BLaER1 treated with 17β-estradiol and CSF1 and Interleukin-3, amounts not matched to agents 10 nM and 100 nM (cell line): ENCODE results near the gene FABP3.

Source experiments
- H3K27ac ChIP-seq, 11 experiments: shearing (Covaris generic); formaldehyde crosslinking; 2 replicates each; pipeline ENCODE4 v1.8.1; 2022
- H3K27me3 ChIP-seq, 11 experiments: shearing (Covaris generic); formaldehyde crosslinking; 2 replicates each; pipeline ENCODE4 v1.8.1; 2022
- H3K36me3 ChIP-seq, 11 experiments: shearing (Covaris generic); formaldehyde crosslinking; 2 replicates each; pipeline ENCODE4 v1.8.1; 2022
- H3K4me1 ChIP-seq, 10 experiments: shearing (Covaris generic); formaldehyde crosslinking; 2 replicates each; pipeline ENCODE4 v1.8.1; 2022
- H3K4me2 ChIP-seq, 11 experiments: shearing (Covaris generic); formaldehyde crosslinking; 2 replicates each; pipeline ENCODE4 v1.8.1; 2022
- H3K4me3 ChIP-seq, 10 experiments: shearing (Covaris generic); formaldehyde crosslinking; 2 replicates each; pipeline ENCODE4 v1.8.1; 2022
- H3K9ac ChIP-seq, 11 experiments: shearing (Covaris generic); formaldehyde crosslinking; 2 replicates each; pipeline ENCODE4 v1.8.1; 2022
- H3K9me3 ChIP-seq, 11 experiments: shearing (Covaris generic); formaldehyde crosslinking; replicated peaks in 1 of 11; 2 replicates each; pipeline ENCODE4 v1.8.1; 2022
- H4K20me1 ChIP-seq, 11 experiments: shearing (Covaris generic); formaldehyde crosslinking; 2 replicates each; pipeline ENCODE4 v1.8.1; 2022
- Cebpa-rat ChIP-seq, 11 experiments: shearing (Covaris generic); IDR thresholded peaks; 2 replicates each; pipeline ENCODE4 v1.8.1; 2022

Gene FABP3

DNA sequence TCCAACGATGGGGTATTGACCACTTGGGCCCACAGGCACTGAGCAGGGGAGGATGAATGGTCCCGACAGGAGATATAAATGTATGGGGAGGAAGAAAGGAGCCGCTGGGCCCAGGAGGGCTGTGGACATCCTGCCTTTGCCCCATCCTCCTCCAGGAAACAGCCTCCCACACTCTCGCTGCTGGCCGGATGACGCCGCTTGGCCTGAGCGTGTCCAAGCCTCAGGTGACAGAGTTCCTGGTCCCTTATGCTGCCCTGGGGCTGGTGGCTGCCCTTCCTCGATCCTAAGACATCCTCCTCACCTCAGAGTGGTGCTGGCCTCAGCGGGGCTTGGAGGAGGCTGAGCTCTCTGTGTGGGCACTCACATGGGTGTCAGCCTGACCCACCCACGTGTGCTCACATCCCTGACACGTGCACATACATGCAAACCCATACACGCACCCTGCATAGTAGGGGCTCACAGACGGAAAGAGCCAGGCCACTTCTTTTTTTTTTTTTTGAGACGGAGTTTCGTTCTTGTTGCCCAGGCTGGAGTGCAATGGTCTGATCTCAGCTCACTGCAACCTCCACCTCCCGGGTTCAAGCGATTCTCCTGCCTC lies 34.3 kb upstream of the FABP3 start:
- no peak overlapping the region for H3K4me2 ChIP-seq
- H3K27ac ChIP-seq, result no peak overlapping the region
- H3K9me3 ChIP-seq, result 0 out of 22 replicates have a peak, but pooled peaks cover 0 to 4% (median 0%) of the 10 kb centered on the region in 11 experiments
- H3K36me3 ChIP-seq, result no peaks in the 10 kb centered on the region
- no peak for TF ChIP-seq Cebpa-rat (IDR thresholded peaks at IDR 0.05)
- H3K27me3 ChIP-seq, result peaks cover 15 to 24% (median 19%) of the 10 kb centered on the region in 11 experiments
- H3K4me1 ChIP-seq, result peaks cover 0 to 2% (median 1%) of the 10 kb centered on the region in 10 experiments; a peak in 8 of 20 replicates
- H3K9ac ChIP-seq, result no peak overlapping the region
- H4K20me1 ChIP-seq, result peaks cover 0 to 5% (median 0%) of the 10 kb centered on the region in 11 experiments; a peak in 1 of 22 replicates
- no peak overlapping the region for H3K4me3 ChIP-seq

DNA sequence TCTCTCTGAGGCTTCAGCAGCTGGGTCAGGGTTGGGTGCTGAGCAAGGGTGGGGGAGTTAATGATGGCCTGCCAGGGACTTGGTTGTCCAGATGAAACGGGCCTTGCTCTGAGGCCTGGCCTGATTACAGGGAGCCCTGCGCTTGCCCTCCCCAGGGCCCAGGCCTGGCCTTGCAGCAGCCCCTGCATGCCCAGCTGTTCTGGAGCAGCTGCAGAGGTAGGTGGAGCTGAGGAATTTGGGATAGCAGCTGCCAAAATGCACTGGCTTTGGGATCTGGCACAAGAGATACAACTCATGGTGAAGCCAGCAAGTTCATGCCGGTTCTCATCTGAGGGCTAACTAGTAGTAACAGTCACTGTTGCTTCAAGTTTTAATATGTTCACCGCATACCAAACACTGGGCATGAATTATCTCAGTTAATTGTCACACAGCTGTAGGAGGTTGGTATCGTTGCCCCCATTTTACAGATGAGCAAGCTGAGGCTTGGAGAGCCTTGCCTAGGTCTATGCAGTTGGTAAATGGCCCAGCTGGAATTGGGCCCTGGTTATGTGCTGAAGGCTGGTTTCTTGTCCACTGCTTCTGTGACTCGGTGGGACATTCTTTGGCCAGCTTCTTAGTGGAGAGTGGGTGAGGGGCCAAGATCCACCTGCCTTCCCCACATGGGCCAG lies 32.8 kb upstream of the FABP3 start:
- H3K9ac ChIP-seq, result no peak overlapping the region
- H3K4me1 ChIP-seq, result peaks cover 0 to 2% (median under 1%) of the 10 kb centered on the region in 10 experiments; a peak in 6 of 20 replicates
- TF ChIP-seq Cebpa-rat (IDR thresholded peaks at IDR 0.05), result no peak
- H3K27ac ChIP-seq, result no peak overlapping the region
- H4K20me1 ChIP-seq, result no peaks in the 10 kb centered on the region; a peak in 1 of 22 replicates
- H3K4me3 ChIP-seq, result no peak overlapping the region
- no peaks in the 10 kb centered on the region for H3K36me3 ChIP-seq
- peaks cover under 1 to 10% (median 5%) of the 10 kb centered on the region in 11 experiments; a peak in 17 of 22 replicates for H3K27me3 ChIP-seq
- H3K9me3 ChIP-seq, result 0 out of 22 replicates have a peak, but pooled peaks cover 0 to 4% (median 0%) of the 10 kb centered on the region in 11 experiments
- H3K4me2 ChIP-seq, result no peak overlapping the region

DNA sequence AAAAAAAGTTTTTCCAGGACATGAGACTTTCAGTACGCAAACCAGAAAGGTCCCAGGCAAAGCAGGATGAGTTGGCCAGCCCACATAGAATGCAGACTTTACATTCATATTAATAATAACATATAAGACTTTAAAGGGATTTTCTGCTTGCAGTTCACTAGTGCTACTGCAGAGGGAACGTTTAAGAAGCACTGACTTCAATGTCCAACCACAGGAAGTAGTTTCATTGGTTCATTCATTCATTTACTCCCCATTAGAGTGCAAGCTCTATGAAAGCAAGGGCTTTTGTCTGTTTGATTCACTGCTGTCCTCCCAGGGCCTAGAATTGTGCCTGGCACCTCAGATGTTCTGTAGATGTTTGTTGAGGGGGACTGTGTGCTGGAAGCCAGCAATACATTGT lies 28.4 kb upstream of the FABP3 start:
- Histone ChIP-seq H3K4me3 (no peak overlapping the region), H3K4me2 (no peak overlapping the region), H3K9me3 (0 out of 22 replicates have a peak, but pooled peaks cover 0 to 4% (median 0%) of the 10 kb centered on the region in 11 experiments), H3K27me3 (no peaks in the 10 kb centered on the region), H3K9ac (no peak overlapping the region), H3K4me1 (peaks cover 7 to 31% (median 19%) of the 10 kb centered on the region in 10 experiments; a peak in 17 of 20 replicates), H3K27ac (no peak overlapping the region), H3K36me3 (no peaks in the 10 kb centered on the region), H4K20me1 (no peaks in the 10 kb centered on the region)
- no peak for TF ChIP-seq Cebpa-rat (IDR thresholded peaks at IDR 0.05)

DNA sequence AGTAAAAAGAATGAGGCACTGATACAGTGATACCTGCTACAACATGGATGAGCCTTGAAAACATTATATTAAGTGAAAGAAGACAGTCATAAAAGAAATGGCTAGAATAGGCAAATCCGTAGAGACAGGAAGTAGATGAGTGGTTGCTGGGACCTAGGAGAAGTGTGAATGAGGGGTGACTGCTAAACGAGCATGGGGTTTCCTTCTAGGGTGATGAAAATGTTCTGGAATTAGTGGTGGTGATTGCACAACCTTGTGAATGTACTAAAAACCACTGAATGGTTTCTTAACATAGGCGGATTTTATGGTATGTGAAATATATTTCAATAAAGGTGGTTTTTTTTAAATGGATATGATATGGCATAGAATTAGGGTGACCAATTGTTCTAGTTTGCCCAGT lies 27.5 kb upstream of the FABP3 start:
- no peak overlapping the region for H3K27ac ChIP-seq
- no peak overlapping the region for H3K9ac ChIP-seq
- peaks cover 7 to 31% (median 22%) of the 10 kb centered on the region in 10 experiments; a peak in 17 of 20 replicates for H3K4me1 ChIP-seq
- no peaks in the 10 kb centered on the region for H3K36me3 ChIP-seq
- no peaks in the 10 kb centered on the region for H3K27me3 ChIP-seq
- no peaks in the 10 kb centered on the region for H4K20me1 ChIP-seq
- 0 out of 22 replicates have a peak, but pooled peaks cover 0 to 4% (median 0%) of the 10 kb centered on the region in 11 experiments for H3K9me3 ChIP-seq
- H3K4me3 ChIP-seq, result no peak overlapping the region
- peak overlapping the region in 4 of 11 experiments; percentile 5 to 59 (median 27); a peak in 6 of 22 replicates for H3K4me2 ChIP-seq
- peak in 3 of 11 experiments; percentile 28 to 66 (median 42); a peak in 4 of 22 replicates for TF ChIP-seq Cebpa-rat (IDR thresholded peaks at IDR 0.05)

DNA sequence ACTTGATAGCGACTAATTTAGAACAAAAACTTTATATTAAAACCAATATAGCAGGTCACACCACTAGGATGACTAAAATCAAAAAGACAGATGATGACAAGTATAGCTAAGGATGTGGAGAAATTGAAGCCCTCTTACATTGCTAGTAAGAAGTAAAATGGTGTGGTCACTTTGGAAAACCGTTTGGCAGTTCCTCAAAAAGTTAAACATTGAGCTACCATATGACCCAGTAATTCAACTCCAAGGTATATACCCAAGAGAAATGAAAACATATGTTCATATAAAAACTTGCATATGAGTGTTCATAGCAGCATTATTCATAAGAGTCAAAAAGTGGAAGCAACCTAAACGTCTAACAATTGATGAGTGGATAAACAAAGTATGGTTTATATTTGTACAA lies 27.1 kb upstream of the FABP3 start:
- peak overlapping the region in 4 of 11 experiments; percentile 5 to 59 (median 27); a peak in 6 of 22 replicates for H3K4me2 ChIP-seq
- H3K4me1 ChIP-seq, result peaks cover 8 to 34% (median 26%) of the 10 kb centered on the region in 10 experiments
- H3K4me3 ChIP-seq, result no peak overlapping the region
- no peak overlapping the region for H3K9ac ChIP-seq
- no peaks in the 10 kb centered on the region for H4K20me1 ChIP-seq
- no peak overlapping the region for H3K27ac ChIP-seq
- H3K36me3 ChIP-seq, result no peaks in the 10 kb centered on the region
- 0 out of 22 replicates have a peak, but pooled peaks cover 0 to 4% (median 0%) of the 10 kb centered on the region in 11 experiments for H3K9me3 ChIP-seq
- no peak for TF ChIP-seq Cebpa-rat (IDR thresholded peaks at IDR 0.05)
- H3K27me3 ChIP-seq, result no peaks in the 10 kb centered on the region

DNA sequence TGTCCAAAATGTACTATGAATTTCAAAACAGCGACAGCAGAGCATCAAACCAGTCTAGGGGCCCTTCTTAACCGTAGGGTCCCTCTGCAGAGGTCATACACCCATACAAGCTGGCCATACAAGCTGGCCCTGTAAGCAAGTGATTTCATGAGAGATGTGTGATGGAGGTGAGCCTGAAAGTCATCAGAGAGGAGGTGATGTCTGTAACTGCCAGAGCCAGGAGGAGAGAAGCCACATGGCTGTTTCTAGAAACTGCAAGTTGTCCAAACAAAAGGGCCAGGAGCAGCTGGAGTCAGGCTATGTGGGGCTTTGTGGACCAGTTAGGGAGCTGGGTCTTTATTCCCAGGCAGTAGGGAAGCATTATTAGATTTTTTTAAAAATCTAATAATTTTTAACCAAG lies 25.4 kb upstream of the FABP3 start:
- no peak for TF ChIP-seq Cebpa-rat (IDR thresholded peaks at IDR 0.05)
- H3K4me2 ChIP-seq, result no peak overlapping the region
- peak overlapping the region in 3 of 11 experiments; percentile 4 to 66 (median 46); a peak in 4 of 22 replicates for H3K27ac ChIP-seq

DNA sequence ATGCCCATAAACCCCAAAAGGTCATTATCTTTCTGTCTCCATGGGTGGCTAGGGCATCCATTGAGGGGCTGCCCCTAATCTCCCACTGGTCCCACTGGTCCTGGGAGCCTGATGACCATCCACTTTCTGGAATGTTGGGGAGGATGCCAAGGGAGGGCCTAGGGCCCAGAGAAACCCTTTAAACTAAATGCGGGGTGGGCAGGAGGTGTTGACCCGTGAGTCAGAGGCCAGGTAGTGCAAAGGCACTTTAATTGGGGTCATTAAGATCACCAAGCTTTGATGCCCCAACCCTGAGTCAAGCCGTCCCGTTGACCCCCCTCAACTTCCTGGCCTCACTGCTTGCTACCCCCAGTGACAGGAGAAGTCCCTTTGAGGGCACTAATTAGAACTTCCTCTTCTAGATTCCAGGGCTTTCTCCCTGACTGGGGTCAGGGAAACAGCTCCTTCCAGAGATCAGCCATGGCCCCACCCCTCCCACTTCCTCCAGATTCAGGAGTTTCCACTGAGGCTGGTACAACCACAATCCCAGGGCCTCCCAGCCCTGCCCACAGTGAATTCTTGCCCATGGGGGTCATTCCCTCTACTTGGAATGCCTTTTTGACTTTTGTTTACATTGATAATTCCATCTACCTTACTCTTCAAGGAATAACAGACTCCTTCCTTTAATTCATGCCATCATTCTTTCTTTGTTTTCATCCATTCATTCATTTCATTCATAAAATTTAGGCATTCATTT lies 24.7 kb upstream of the FABP3 start:
- peak overlapping the region; percentile 11 to 59 (median 40); a peak in 18 of 22 replicates for H3K4me2 ChIP-seq

More for the DNA sequence above, 25.4 kb upstream of the FABP3 start:
- peaks cover 20 to 44% (median 35%) of the 10 kb centered on the region in 10 experiments for H3K4me1 ChIP-seq
- no peak overlapping the region for H3K9ac ChIP-seq
- H3K27me3 ChIP-seq, result no peaks in the 10 kb centered on the region
- no peaks in the 10 kb centered on the region for H4K20me1 ChIP-seq
- no peaks in the 10 kb centered on the region for H3K9me3 ChIP-seq
- H3K36me3 ChIP-seq, result no peaks in the 10 kb centered on the region
- no peak overlapping the region for H3K4me3 ChIP-seq

DNA sequence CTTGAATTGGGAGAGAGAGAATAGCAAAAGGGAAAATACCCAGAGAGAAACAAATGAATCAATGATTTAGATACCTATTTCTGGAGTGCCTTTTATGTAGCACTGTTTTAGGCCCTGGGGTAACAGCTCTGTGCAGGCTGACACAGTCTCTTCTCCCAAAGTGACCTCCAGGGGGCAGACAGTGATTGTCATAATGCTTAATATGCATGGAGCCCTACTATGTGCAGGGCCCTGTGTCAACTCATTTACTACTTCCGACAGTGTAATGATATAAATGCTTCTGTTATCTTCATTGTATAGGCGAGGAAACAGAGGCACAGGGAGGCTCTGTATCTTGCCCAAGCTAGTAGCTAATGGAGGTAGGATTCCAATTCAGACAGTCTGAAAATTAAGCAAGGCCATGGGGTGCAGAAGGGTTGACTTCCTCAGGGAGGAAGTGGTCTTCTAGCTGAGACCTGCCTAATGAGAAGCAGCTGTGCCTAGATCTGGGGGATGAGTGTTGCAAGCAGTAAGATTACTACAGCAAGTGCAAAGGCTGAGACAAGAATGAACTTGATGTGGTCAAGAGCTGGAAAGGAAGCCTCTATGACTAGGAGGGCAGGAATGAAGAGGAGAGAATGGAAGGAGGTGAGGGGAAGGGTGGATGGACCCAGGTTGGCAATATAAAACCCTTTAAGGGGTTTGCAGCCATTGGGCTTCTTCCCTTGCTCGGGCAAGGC lies 23.9 kb upstream of the FABP3 start:
- Histone ChIP-seq H3K27me3 (no peaks in the 10 kb centered on the region), H3K4me2 (peak overlapping the region; percentile 15 to 59 (median 40); a peak in 17 of 22 replicates), H3K27ac (peak overlapping the region in 5 of 11 experiments; percentile 5 to 69 (median 62); a peak in 9 of 22 replicates), H3K36me3 (no peaks in the 10 kb centered on the region), H3K9me3 (no peaks in the 10 kb centered on the region), H3K9ac (peak overlapping the region in 2 of 11 experiments; percentile 26 to 41; a peak in 3 of 22 replicates), H4K20me1 (no peaks in the 10 kb centered on the region), H3K4me1 (peaks cover 20 to 44% (median 35%) of the 10 kb centered on the region in 10 experiments), H3K4me3 (no peak overlapping the region)
- peak in 4 of 11 experiments; percentile 72 to 78 (median 76); a peak in 6 of 22 replicates for TF ChIP-seq Cebpa-rat (IDR thresholded peaks at IDR 0.05)

More for the DNA sequence above, 24.7 kb upstream of the FABP3 start:
- peaks cover 20 to 44% (median 35%) of the 10 kb centered on the region in 10 experiments for H3K4me1 ChIP-seq
- H3K36me3 ChIP-seq, result no peaks in the 10 kb centered on the region
- H4K20me1 ChIP-seq, result no peaks in the 10 kb centered on the region
- H3K9ac ChIP-seq, result peak overlapping the region in 2 of 11 experiments; percentile 26 to 41; a peak in 3 of 22 replicates
- H3K9me3 ChIP-seq, result no peaks in the 10 kb centered on the region
- no peak for TF ChIP-seq Cebpa-rat (IDR thresholded peaks at IDR 0.05)
- H3K27me3 ChIP-seq, result no peaks in the 10 kb centered on the region
- H3K4me3 ChIP-seq, result no peak overlapping the region
- peak overlapping the region in 5 of 11 experiments; percentile 5 to 69 (median 62); a peak in 9 of 22 replicates for H3K27ac ChIP-seq
